Erythroblast (primary cell): ENCODE measurements around the gene USP28.
A peak's percentile ranks its signal among the peaks of the same experiment; 100 is the strongest.

Experiments
- DNase-seq, 2 experiments: peaks; one replicate each; lab custom pipeline; 2025; lab: John Stamatoyannopoulos, UW
- GATA1 ChIP-seq: IDR thresholded peaks from 2 replicates; pipeline ENCODE4 v1.6.1; 2011; ENCODE audit warnings: low read depth, mild to moderate bottlenecking, control low read depth, low read length, moderate library complexity
- POLR2A ChIP-seq: IDR thresholded peaks from 2 replicates; pipeline ENCODE4 v1.6.1; 2011; ENCODE audit warnings: mild to moderate bottlenecking, low read length

The USP28 gene

GRCh38 chr11:113838005-113838404, 37.4 kb downstream of the USP28 start:
- TF ChIP-seq POLR2A (no peak), GATA1 (no peak)
- no peak for DNase-seq

- DNase-seq = no peak
- TF ChIP-seq POLR2A = no peak
- no peak for TF ChIP-seq GATA1
Measured at GRCh38 chr11:113835306-113835705, 40.1 kb downstream of the USP28 start.

GRCh38 chr11:113833151-113833550, 42.2 kb downstream of the USP28 start:
- TF ChIP-seq GATA1 (no peak), POLR2A (no peak)
- DNase-seq = no peak

- no peak for DNase-seq
- TF ChIP-seq GATA1 (no peak), POLR2A (no peak)
Measured at GRCh38 chr11:113831314-113831713, 44.1 kb downstream of the USP28 start.

GRCh38 chr11:113829751-113830150, 45.6 kb downstream of the USP28 start:
- DNase-seq = no peak
- TF ChIP-seq GATA1 = no peak
- TF ChIP-seq POLR2A = no peak

DNA sequence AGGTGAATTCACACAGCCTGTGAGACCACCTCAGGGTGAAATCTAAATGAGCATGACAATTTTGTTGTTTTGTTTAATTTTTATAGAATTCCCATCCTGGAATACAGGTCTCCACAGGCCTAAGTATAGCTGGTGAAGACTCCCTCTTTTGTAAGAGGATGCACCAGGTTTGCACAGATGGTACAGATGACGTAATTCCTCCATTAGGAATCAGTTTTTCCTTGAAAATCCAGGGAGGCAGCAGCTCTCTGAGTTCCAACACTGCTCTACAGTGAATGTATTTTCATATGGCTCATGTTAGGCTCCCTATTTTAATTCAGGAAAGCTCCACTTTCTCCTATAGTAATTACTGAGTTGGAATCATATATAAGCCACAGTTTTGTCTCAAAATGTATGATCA, 47.2 kb downstream of the USP28 start:
- no peak for TF ChIP-seq POLR2A
- no peak for TF ChIP-seq GATA1

DNA sequence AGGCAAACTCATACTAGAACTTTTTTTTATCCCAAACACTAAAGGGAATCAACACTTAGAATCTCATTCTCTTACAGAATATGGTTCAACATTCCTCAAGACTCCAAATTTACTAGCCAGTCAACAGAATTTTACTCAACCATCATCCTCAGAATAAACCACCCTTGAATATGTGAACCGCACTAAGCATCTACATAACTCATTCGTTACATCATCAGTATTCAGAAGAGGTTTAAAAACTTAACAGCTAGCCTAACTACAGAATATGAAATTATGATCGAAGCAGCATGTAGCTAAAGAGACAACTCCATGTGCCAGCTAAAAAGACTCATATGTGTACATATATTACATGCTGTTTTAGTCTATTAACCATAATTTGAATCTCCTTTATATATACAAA, 47.9 kb downstream of the USP28 start:
- TF ChIP-seq POLR2A (no peak), GATA1 (no peak)
- DNase-seq = no peak

More for the DNA sequence above, 47.2 kb downstream of the USP28 start:
- no peak for DNase-seq

DNA sequence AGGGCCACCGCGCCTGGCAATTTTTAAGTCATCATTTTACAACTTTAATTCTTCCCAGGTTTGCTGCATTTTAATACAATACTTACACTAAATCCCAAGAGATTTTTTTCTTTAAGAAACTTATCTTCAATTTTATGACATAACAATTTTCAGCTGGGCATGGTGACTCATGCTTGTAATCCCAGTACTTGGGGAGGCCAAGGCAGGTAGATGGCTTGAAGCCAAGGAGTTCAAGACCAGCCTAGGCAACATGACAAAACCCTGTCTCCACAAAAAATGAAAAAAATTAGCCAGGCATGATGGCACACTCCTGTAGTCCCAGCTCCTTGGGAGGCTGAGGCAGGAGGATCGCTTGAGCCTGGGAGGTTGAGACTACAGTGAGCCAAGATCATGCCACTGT, 56.9 kb downstream of the USP28 start:
- TF ChIP-seq POLR2A (no peak), GATA1 (no peak)
- peak in 1 of 2 experiments; percentile 21 for DNase-seq

DNA sequence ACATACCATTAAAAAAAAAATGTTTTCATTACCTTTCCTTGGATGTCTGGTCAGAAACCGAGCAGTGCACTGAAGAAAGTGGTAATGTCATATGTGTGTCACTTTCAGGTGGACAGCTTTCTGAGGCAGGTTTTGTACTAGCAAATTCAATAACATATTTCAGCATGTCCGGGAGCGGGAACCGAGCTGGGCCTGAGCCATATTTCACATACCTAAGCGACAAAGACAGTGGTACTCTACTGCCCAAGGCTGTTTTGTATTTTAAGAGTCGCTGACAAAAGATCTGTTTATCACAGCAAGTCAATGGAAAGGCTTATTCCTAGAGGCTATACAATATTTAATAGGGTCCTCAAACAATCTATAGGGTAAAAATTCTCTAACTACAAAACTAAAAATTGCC, 57.7 kb downstream of the USP28 start:
- DNase-seq = no peak
- TF ChIP-seq POLR2A (no peak), GATA1 (no peak)

GRCh38 chr11:113817162-113817561, 58.2 kb downstream of the USP28 start:
- no peak for DNase-seq
- TF ChIP-seq GATA1 (no peak), POLR2A (no peak)

- DNase-seq = no peak
Measured at GRCh38 chr11:113814181-113814580, 61.2 kb downstream of the USP28 start.

DNA sequence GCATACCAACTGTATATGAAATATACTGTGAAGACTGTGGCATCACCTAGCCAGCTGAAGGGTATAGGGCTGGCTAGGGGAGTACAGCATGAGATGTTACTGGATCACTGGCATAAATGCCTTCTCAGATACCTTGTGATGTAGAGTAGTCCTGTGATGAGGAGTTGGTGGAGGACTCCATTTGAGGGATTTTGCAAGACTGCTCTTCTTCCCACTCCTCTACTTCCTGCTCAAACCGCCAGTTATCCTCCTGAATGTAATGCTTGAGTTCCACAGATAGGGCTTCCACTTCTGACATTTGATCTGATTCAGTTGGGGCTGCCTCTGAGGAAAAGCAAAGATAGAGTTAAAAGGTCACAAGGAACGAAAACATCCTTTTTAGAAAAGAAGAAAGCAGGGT, 66.4 kb downstream of the USP28 start:
- no peak for DNase-seq

More at GRCh38 chr11:113814181-113814580, 61.2 kb downstream of the USP28 start:
- TF ChIP-seq GATA1 = no peak
- no peak for TF ChIP-seq POLR2A

GRCh38 chr11:113806406-113806805, 69.0 kb downstream of the USP28 start:
- DNase-seq = peak; percentile 32 to 49
- TF ChIP-seq GATA1 (no peak), POLR2A (no peak)

More for the DNA sequence above, 66.4 kb downstream of the USP28 start:
- TF ChIP-seq POLR2A (no peak), GATA1 (no peak)

- DNase-seq = no peak
- TF ChIP-seq GATA1 (no peak), POLR2A (no peak)
Measured at GRCh38 chr11:113805640-113806039, 69.7 kb downstream of the USP28 start.

- no peak for DNase-seq
- TF ChIP-seq POLR2A = no peak
- no peak for TF ChIP-seq GATA1
Measured at GRCh38 chr11:113802621-113803020, 72.8 kb downstream of the USP28 start.
